WERI-Rb-1 (cell line): ENCODE measurements around the gene DCTN4.
A peak's percentile ranks its signal among the peaks of the same experiment; 100 is the strongest.

Experiments
- DNase-seq: peaks from one replicate; pipeline ENCODE4 v3.0.0-alpha.2; 2020
- H3K27ac ChIP-seq: fragments of 250-450 bp; sonication (Bioruptor Pico); 2 replicates; pipeline ENCODE4 v1.5.1; 2020; ENCODE audit warnings: mild to moderate bottlenecking, moderate library complexity
- H3K27me3 ChIP-seq: fragments of 250-450 bp; sonication (Bioruptor Pico); 2 replicates; pipeline ENCODE4 v1.5.1; 2021; ENCODE audit warnings: mild to moderate bottlenecking, low read depth, moderate library complexity; ENCODE audit not compliant: insufficient read depth, severe bottlenecking
- H3K36me3 ChIP-seq: fragments of 250-450 bp; sonication (Bioruptor Pico); 2 replicates; pipeline ENCODE4 v1.5.1; 2020; ENCODE audit warnings: mild to moderate bottlenecking, moderate library complexity
- H3K4me3 ChIP-seq: 2 replicates; pipeline ENCODE4 v1.5.1; 2011; ENCODE audit warnings: low read depth, mild to moderate bottlenecking, control low read depth, low read length
- H3K9me3 ChIP-seq: fragments of 250-450 bp; sonication (Bioruptor Pico); 2 replicates; pipeline ENCODE4 v1.5.1; 2021; ENCODE audit warnings: mild to moderate bottlenecking, moderate library complexity; ENCODE audit not compliant: severe bottlenecking
- TF ChIP-seq, protein P1 (sequence below): IDR thresholded peaks from 2 replicates; pipeline ENCODE4 v1.5.1; 2011; ENCODE audit warnings: low read depth, mild to moderate bottlenecking, control low read depth, inconsistent platforms, low read length

Gene DCTN4

DNA sequence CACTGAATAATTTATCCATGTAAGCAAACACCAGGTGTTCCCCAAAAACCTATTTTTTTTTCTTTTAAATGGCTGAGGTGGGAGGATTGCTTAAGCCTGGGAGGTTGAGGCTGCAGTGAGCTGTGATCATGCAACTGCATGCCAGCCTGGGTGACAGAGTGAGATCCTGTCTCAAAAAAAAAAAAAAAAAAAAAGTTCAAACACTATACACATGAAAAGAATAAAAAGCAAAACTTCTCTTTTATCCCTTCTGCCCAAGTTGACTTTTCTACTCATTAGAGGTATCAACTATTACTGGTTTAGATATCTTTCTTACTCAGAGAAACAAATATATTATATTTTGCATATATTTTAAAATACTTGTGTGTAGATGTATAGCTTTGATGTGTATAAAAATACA is 17.8 kb downstream of the DCTN4 start:
- Histone ChIP-seq H3K9me3 (no peaks in the 10 kb centered on the region), H3K27me3 (no peaks in the 10 kb centered on the region), H3K36me3 (peaks cover 4% of the 10 kb centered on the region), H3K27ac (no peak overlapping the region), H3K4me3 (no peak overlapping the region)
- no peak for DNase-seq
- TF ChIP-seq, protein P1, sequence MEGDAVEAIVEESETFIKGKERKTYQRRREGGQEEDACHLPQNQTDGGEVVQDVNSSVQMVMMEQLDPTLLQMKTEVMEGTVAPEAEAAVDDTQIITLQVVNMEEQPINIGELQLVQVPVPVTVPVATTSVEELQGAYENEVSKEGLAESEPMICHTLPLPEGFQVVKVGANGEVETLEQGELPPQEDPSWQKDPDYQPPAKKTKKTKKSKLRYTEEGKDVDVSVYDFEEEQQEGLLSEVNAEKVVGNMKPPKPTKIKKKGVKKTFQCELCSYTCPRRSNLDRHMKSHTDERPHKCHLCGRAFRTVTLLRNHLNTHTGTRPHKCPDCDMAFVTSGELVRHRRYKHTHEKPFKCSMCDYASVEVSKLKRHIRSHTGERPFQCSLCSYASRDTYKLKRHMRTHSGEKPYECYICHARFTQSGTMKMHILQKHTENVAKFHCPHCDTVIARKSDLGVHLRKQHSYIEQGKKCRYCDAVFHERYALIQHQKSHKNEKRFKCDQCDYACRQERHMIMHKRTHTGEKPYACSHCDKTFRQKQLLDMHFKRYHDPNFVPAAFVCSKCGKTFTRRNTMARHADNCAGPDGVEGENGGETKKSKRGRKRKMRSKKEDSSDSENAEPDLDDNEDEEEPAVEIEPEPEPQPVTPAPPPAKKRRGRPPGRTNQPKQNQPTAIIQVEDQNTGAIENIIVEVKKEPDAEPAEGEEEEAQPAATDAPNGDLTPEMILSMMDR = no peak

DNA sequence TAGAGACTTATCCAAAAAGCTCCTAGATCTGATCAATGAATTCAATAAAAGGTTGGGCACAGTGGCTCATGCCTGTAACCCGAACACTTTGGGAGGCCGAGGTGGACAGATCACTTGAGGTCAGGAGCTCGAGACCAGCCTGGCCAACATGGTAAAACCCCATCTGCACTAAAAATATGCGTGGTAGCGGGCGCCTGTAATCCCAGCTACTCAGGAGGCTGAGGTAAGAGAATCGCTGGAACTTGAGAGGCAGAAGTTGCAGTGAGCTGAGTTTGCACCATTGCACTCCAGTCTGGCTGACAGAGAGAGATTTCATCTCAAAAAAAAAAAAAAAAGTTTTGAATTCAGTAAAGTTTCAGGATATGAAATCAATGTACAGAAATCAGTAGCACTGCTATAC is 20.0 kb downstream of the DCTN4 start:
- H3K36me3 ChIP-seq = peaks cover 9% of the 10 kb centered on the region
- TF ChIP-seq, protein P1 = no peak

GRCh38 chr5:150734579-150735384 is 24.0 kb downstream of the DCTN4 start:
- H3K27me3 ChIP-seq = no peaks in the 10 kb centered on the region
- H3K9me3 ChIP-seq = no peaks in the 10 kb centered on the region
- TF ChIP-seq, protein P1 = 0 out of 2 replicates have a peak, but pooled peaks have one; percentile 20
- no peak overlapping the region for H3K27ac ChIP-seq
- no peak for DNase-seq
- no peak overlapping the region for H3K4me3 ChIP-seq
- peaks cover 47% of the 10 kb centered on the region for H3K36me3 ChIP-seq

More for the DNA sequence above, 20.0 kb downstream of the DCTN4 start:
- no peak for DNase-seq
- Histone ChIP-seq H3K27me3 (no peaks in the 10 kb centered on the region), H3K27ac (no peak overlapping the region), H3K9me3 (no peaks in the 10 kb centered on the region), H3K4me3 (no peak overlapping the region)

GRCh38 chr5:150731669-150732242 is 27.1 kb downstream of the DCTN4 start:
- TF ChIP-seq, protein P1 = no peak
- no peaks in the 10 kb centered on the region for H3K27me3 ChIP-seq
- H3K36me3 ChIP-seq = peaks cover 57% of the 10 kb centered on the region
- H3K27ac ChIP-seq = no peak overlapping the region
- DNase-seq = no peak
- no peak overlapping the region for H3K4me3 ChIP-seq
- H3K9me3 ChIP-seq = no peaks in the 10 kb centered on the region

DNA sequence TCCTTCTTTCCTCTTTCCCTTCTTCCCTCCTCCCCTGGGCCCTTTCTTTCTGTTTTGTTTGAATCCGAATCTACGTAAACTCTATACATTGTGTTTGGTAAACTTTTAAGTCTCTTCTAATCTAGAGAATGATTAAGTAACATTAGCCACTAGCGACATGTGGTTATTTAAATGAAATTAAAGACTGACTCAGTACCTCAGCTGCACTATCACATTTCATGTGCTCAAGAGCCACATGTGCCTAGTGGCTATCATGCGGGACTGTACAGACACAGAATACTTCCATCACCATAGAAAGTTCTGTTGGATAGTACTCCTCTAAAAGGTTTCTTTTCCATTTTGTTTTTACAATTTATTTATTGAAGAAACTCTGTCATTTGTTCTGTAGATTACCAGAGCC is 29.0 kb downstream of the DCTN4 start:
- Histone ChIP-seq H3K27ac (no peak overlapping the region), H3K36me3 (peaks cover 57% of the 10 kb centered on the region), H3K27me3 (no peaks in the 10 kb centered on the region), H3K4me3 (no peak overlapping the region), H3K9me3 (no peaks in the 10 kb centered on the region)
- no peak for DNase-seq
- TF ChIP-seq, protein P1 = no peak

- DNase-seq = no peak
- TF ChIP-seq, protein P1 = no peak
- Histone ChIP-seq H3K9me3 (no peaks in the 10 kb centered on the region), H3K4me3 (no peak overlapping the region), H3K27ac (no peak overlapping the region), H3K27me3 (no peaks in the 10 kb centered on the region), H3K36me3 (peaks cover 62% of the 10 kb centered on the region)
Observed at GRCh38 chr5:150723845-150724244, 35.0 kb downstream of the DCTN4 start.
